A549 (cell line): ENCODE results near the gene LCE2D.

Source experiments
- CBX8 ChIP-seq: fragments of 200-600 bp; sonication (generic); IDR thresholded peaks from 2 replicates; pipeline ENCODE4 v1.6.1; 2016
- HOXA7 ChIP-seq: fragments of 250-450 bp; sonication (Bioruptor Pico); IDR thresholded peaks from 2 replicates; pipeline ENCODE4 v1.5.0; 2020; ENCODE audit warnings: mild to moderate bottlenecking, moderate library complexity
- KDM5A ChIP-seq: fragments of 200-600 bp; sonication (generic); IDR thresholded peaks from 2 replicates; pipeline ENCODE4 v1.6.1; 2016; ENCODE audit warnings: antibody characterized with exemption, mild to moderate bottlenecking
- PHF8 ChIP-seq: fragments of 200-600 bp; sonication (generic); IDR thresholded peaks from 2 replicates; pipeline ENCODE4 v1.6.1; 2016; ENCODE audit warnings: low read depth, mild to moderate bottlenecking, antibody characterized with exemption, moderate library complexity, borderline replicate concordance
- POLR2A ChIP-seq: IDR thresholded peaks from 2 replicates; pipeline ENCODE4 v1.6.1; 2012; ENCODE audit warnings: mild to moderate bottlenecking, low read length
- RAD21 ChIP-seq, 2 experiments: fragments of >200 bp in 1 of 2; sonication (Bioruptor Twin) in 1 of 2; formaldehyde crosslinking in 1 of 2; IDR thresholded peaks in 1 of 2; conservative IDR thresholded peaks in 1 of 2; 2 replicates in 1 of 2; 3 replicates in 1 of 2; pipeline ENCODE4 v1.6.1; 2012 to 2018; ENCODE audit warnings: inconsistent platforms in 1 of 2
- RARB ChIP-seq: fragments of 250-450 bp; sonication (Bioruptor Pico); IDR thresholded peaks from 2 replicates; pipeline ENCODE4 v1.8.0; 2021; ENCODE audit warnings: mild to moderate bottlenecking, moderate library complexity
- SREBF2 ChIP-seq: fragments of 450-650 bp; IDR thresholded peaks from 2 replicates; pipeline ENCODE4 v1.6.1; 2014; ENCODE audit warnings: mild to moderate bottlenecking, moderate library complexity
- TP53 ChIP-seq: fragments of 250-450 bp; sonication (Bioruptor Pico); IDR thresholded peaks from 2 replicates; pipeline ENCODE4 v1.5.0; 2021; ENCODE audit warnings: mild to moderate bottlenecking, moderate library complexity
- TF ChIP-seq, protein P1 (sequence below): fragments of 450-650 bp; IDR thresholded peaks from 2 replicates; pipeline ENCODE4 v1.6.1; 2014; ENCODE audit warnings: antibody characterized with exemption
- TF ChIP-seq, protein P2 (sequence below): fragments of >200 bp; sonication (Bioruptor Twin); formaldehyde crosslinking; IDR thresholded peaks from 3 replicates; pipeline ENCODE4 v1.5.1; 2016
- TF ChIP-seq, protein P3 (sequence below): fragments of 150-350 bp; IDR thresholded peaks from 2 replicates; pipeline ENCODE4 v1.6.1; 2014; ENCODE audit warnings: low read depth, mild to moderate bottlenecking, low read length
- TF ChIP-seq, protein P4 (sequence below): IDR thresholded peaks from 2 replicates; pipeline ENCODE4 v1.6.1; 2012; ENCODE audit warnings: low read depth, borderline replicate concordance
- TF ChIP-seq, protein P5 (sequence below): IDR thresholded peaks from 2 replicates; pipeline ENCODE4 v1.6.1; 2012

DNA sequence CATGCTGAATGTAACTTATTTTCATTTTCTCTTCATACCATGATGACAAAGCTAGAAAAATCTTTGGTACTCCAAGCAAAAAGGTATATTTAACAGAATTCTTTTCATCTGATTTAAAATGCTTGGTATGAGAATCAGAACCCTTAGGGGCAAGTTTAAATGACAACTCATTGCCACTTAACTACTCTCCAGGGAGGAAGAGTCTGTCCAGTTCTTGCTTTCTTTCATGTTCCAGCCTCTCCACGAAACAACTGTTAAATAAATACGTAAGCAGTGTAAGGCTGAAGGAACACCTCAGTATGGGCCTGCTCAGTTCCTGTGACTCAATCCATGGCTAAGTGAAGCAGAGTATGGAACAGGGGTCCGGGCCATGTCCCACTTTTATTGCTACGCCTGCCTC is 36.6 kb downstream of the LCE2D start:
- TF ChIP-seq TP53 (no peak), POLR2A (no peak), SREBF2 (no peak), RAD21 (conservative IDR thresholded peaks at IDR 0.05 in 1 of 2, IDR thresholded peaks at IDR 0.05 in 1 of 2) (no peak), HOXA7 (CRISPR knock-in tag) (no peak), RARB (CRISPR knock-in tag) (no peak), PHF8 (no peak), CBX8 (no peak), KDM5A (no peak)
- TF ChIP-seq, protein P1, sequence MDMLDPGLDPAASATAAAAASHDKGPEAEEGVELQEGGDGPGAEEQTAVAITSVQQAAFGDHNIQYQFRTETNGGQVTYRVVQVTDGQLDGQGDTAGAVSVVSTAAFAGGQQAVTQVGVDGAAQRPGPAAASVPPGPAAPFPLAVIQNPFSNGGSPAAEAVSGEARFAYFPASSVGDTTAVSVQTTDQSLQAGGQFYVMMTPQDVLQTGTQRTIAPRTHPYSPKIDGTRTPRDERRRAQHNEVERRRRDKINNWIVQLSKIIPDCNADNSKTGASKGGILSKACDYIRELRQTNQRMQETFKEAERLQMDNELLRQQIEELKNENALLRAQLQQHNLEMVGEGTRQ, result no peak
- TF ChIP-seq, protein P2, sequence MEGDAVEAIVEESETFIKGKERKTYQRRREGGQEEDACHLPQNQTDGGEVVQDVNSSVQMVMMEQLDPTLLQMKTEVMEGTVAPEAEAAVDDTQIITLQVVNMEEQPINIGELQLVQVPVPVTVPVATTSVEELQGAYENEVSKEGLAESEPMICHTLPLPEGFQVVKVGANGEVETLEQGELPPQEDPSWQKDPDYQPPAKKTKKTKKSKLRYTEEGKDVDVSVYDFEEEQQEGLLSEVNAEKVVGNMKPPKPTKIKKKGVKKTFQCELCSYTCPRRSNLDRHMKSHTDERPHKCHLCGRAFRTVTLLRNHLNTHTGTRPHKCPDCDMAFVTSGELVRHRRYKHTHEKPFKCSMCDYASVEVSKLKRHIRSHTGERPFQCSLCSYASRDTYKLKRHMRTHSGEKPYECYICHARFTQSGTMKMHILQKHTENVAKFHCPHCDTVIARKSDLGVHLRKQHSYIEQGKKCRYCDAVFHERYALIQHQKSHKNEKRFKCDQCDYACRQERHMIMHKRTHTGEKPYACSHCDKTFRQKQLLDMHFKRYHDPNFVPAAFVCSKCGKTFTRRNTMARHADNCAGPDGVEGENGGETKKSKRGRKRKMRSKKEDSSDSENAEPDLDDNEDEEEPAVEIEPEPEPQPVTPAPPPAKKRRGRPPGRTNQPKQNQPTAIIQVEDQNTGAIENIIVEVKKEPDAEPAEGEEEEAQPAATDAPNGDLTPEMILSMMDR, result no peak
- TF ChIP-seq, protein P3, sequence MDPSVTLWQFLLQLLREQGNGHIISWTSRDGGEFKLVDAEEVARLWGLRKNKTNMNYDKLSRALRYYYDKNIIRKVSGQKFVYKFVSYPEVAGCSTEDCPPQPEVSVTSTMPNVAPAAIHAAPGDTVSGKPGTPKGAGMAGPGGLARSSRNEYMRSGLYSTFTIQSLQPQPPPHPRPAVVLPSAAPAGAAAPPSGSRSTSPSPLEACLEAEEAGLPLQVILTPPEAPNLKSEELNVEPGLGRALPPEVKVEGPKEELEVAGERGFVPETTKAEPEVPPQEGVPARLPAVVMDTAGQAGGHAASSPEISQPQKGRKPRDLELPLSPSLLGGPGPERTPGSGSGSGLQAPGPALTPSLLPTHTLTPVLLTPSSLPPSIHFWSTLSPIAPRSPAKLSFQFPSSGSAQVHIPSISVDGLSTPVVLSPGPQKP, result no peak
- TF ChIP-seq, protein P4, sequence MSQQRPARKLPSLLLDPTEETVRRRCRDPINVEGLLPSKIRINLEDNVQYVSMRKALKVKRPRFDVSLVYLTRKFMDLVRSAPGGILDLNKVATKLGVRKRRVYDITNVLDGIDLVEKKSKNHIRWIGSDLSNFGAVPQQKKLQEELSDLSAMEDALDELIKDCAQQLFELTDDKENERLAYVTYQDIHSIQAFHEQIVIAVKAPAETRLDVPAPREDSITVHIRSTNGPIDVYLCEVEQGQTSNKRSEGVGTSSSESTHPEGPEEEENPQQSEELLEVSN, result no peak
- TF ChIP-seq, protein P5, sequence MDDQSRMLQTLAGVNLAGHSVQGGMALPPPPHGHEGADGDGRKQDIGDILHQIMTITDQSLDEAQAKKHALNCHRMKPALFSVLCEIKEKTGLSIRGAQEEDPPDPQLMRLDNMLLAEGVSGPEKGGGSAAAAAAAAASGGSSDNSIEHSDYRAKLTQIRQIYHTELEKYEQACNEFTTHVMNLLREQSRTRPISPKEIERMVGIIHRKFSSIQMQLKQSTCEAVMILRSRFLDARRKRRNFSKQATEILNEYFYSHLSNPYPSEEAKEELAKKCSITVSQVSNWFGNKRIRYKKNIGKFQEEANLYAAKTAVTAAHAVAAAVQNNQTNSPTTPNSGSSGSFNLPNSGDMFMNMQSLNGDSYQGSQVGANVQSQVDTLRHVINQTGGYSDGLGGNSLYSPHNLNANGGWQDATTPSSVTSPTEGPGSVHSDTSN, result no peak
